NCI-H1092 (cell line): ENCODE results near the gene TMEM201.
"Not testable (repeated sequence)": the region's sequence is repeated elsewhere in the genome, so short reads cannot be mapped to it uniquely, and the experiment has no call there.

Experiments
- DNase-seq: peaks from one replicate; lab custom pipeline; 2025; lab: John Stamatoyannopoulos, UW

Gene TMEM201

GRCh38 chr1:9621032-9621431, 32.3 kb downstream of the TMEM201 start:
- no peak for DNase-seq

GRCh38 chr1:9624081-9624480, 35.4 kb downstream of the TMEM201 start:
- DNase-seq = no peak

GRCh38 chr1:9625030-9625429, 36.3 kb downstream of the TMEM201 start:
- not testable (repeated sequence) for DNase-seq

DNA sequence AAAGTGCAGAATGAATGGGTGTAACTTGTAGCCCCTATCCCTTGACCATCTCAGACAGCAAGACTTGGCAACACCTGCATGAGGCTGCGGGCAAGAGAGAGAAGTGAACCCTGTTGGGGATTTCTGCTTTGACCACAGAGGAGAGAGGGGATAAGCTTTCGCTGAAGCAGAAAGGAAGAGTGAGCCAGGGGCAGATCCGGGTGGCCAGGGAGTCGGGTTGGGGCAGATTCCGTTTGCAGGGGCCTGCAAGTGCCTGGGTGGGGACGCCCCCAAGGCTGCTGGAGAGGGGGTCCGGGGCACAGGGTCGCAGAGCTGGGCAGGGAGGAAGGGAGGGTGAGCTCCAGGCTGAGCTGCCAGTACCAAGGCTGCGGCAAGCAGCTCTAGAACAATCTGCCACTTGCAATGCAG, 37.5 kb downstream of the TMEM201 start:
- no peak for DNase-seq

DNA sequence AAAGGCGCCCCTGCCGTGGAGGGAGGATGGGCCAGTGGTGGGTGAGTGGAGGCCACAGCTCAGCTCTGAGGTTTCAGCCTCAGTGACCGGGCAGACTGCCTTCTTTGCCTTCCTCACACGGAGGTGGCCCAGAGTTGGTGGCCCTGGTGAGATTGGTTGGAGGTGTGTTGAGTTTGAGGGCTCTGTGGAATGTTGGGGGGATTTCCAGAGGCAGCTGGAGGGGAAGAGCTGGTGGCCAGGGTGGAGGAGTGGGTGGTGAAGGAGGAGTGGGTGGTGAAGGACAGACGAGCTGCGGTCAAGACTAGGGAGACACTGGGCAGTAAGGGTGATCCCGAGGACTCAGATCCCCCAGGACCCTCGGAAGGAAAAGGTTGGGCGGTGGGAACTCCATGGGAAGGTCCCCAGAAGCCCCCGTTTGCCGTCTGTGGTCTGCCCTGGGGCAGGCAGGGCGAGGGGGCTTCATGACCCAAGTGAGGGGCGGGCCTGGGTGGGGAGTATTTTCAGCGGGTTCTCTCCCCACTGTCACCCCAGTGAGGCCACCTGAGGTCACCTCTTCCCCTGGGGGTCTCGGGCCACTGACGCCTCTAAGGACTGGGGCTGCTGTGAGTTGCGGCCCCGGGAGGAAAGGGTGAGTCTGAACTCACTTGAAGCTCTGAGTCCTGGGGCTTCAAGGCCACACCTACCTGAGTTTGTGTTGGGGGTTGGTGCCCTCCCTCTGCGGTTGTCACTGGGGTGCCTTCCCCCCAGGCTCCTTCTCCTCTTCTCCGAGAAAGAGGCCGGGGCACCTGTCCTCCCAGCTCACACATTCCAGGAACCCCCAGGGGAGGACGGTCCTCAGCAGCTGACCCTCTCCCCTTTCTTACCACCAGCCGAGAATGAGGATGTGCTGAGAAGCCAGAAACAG, 40.1 kb downstream of the TMEM201 start:
- no peak for DNase-seq

- DNase-seq = no peak
Measured at GRCh38 chr1:9629445-9630201, 40.9 kb downstream of the TMEM201 start.

GRCh38 chr1:9630331-9631111, 41.8 kb downstream of the TMEM201 start:
- DNase-seq = no peak

- DNase-seq = no peak
Measured at GRCh38 chr1:9631613-9632012, 42.9 kb downstream of the TMEM201 start.

DNA sequence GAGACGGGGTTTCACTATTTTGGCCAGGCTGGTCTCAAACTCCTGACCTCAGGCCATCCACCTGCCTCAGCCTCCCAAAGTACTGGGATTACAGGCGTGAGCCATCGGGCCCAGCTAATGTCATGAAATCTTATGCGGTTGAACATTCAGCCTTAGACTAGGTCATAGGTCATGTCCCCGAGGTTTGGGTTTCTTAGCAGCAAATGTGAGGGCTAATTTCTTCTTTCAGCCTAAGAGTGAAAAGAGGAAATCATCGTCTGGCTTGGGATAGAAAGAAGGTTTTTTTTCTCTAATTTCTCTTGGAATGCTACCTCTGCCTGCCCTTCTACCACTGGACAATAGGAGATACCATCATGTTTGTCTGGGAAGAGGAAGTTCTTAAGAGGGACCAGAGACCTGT, 44.8 kb downstream of the TMEM201 start:
- no peak for DNase-seq

DNA sequence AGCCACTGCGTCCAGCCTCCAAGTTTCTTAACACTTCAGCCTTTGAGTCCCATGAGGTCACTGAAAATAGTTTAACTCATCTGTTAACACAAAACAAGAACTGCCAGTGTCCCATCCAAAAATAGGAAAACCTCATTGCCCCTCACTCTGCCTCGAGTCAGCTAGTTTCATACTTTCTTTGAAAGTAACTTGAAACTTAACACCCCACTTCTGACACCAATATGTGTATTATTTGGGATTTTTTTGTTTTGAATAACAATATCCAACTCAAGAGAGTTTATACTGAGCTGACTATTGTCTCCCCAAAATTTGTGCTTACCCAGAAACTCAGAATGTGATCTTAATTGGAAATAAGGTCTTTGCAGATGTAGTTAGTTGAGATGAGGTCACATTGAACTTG, 45.9 kb downstream of the TMEM201 start:
- DNase-seq = no peak

GRCh38 chr1:9639227-9639626, 50.5 kb downstream of the TMEM201 start:
- DNase-seq = no peak

GRCh38 chr1:9643351-9644256, 54.9 kb downstream of the TMEM201 start:
- no peak for DNase-seq

DNA sequence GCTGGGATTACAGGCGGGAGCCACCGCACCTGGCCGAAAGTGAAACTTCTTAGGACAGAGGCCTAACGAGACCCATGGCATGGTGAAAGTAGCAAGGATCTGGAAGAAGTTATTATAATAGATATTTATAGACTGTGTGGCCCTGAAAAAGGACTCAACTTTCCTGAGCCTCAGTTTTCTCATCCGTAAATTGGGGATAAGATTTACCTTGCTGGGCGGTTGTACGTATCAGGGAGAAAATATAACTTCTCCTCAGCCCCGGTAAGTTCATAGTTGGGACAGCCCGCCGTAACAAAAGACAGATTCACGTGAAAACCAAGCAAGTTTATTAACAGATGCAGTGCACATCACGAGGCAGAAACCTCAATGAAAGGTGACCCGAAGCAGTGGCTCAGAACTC, 57.3 kb downstream of the TMEM201 start:
- DNase-seq = no peak

GRCh38 chr1:9648171-9648570, 59.5 kb downstream of the TMEM201 start:
- no peak for DNase-seq

DNA sequence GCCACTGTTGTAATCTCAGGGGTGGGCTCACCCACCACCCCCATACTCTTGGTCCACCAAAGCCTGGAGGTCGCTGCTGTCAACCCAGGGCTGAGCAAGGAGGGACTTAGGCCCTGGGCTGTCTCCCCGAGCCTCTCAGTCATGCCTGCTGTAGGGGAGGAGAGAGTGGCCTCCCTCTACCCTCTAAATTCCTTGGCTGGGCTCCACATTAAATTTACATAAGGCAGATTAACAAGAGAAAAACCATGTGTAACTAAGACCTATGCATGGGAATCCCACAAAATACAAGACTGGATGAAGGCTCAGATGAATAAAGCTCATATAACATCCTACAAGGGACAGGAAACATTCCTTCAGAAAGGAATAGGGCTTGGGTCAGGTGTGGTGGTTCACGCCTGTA, 61.1 kb downstream of the TMEM201 start:
- DNase-seq = no peak

DNA sequence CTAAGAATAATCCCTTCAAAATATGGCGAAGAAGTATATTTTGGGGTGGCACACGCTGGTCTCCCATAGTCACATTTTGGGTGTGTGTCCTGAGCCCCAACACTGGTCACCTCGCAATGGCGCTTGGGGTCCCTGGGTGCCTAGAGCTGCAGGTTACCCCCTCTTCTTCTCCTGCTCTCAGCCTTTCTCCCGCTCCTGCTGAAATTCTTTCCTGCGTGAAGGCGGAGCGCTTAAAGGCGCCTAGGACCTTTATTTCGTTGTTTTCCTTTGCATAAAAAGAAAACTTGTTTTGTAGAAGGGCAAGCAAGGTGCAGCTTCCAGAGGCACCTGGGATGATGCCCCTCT, 62.5 kb downstream of the TMEM201 start:
- DNase-seq = no peak

- no peak for DNase-seq
Measured at GRCh38 chr1:9651565-9652378, 63.1 kb downstream of the TMEM201 start, which contains the start of gene PIK3CD. TSS of gene PIK3CD (plus strand) at chr1:9651731. CDS start at chr1:9710456, 58,725 bp downstream.

DNA sequence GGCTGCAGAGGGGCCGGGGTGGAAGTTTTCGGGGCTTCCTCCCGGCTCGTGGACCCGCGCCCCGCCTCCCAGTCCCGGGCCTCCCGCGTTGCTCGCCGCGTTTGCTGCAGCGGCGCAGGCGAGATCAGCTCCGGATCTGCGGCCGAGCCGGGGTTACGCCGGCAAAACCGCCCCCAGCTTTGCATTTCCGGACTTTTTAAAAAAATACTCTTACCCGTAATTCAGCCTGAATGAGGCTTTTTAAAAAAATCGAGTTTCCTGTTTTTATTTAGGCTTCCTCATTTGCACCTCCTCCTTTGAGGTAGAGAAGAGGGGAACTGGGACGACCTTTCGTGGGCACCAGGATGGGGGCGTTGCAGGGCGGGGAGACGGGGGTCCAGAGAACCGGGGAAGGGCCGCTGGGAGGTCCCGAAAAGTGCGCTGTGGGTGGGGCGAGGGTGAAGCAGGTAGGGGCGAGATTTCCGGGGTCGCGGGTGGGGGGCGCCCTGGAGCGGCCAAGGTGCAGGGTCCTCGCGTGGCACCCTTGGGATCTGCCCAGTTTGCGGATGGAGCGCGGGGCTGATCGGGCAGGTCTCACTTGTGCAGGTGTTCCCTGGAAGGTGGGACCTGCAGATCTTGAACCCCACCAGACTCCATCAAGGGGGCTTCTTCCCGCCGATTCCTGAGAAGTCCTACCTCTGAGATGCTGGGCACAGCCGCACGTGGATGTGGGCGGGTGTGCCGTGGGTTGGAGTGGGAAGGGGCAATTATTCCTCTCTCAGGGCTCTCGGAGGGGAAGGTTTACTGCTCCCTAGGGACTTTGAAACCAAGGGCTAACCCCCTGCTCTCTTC, 63.9 kb downstream of the TMEM201 start:
- no peak for DNase-seq

- DNase-seq = no peak
Measured at GRCh38 chr1:9653210-9653490, 64.4 kb downstream of the TMEM201 start.
